H9 (cell line): ENCODE results near the gene RNU4-1. TPM values are rescaled to one million over a fixed set of nuclear protein-coding genes. Genes with fewer than 3 reads are reported as not detected.
"Not testable (repeated sequence)": the region's sequence is repeated elsewhere in the genome, so short reads cannot be mapped to it uniquely, and the experiment has no call there.

Source experiments
- DNase-seq: peaks from one replicate; pipeline ENCODE4 v3.0.0-alpha.2; 2017
- H2AFZ ChIP-seq: one replicate; pipeline ENCODE4 v1.6.1; 2013; ENCODE audit warnings: mild to moderate bottlenecking, low read length, control low read depth, moderate library complexity
- H2AK5ac ChIP-seq: 2 replicates; pipeline ENCODE4 v1.6.1; 2013; ENCODE audit warnings: low read length, control low read depth, mixed read lengths; ENCODE audit not compliant: insufficient read length
- H2BK120ac ChIP-seq: one replicate; pipeline ENCODE4 v1.6.1; 2013; ENCODE audit warnings: low read depth, mild to moderate bottlenecking, low read length, control low read depth, inconsistent platforms; ENCODE audit not compliant: poor library complexity, severe bottlenecking
- H2BK12ac ChIP-seq: 2 replicates; pipeline ENCODE4 v1.6.1; 2013; ENCODE audit warnings: low read length, control low read depth, mixed read lengths, low read depth; ENCODE audit not compliant: insufficient read length
- H2BK15ac ChIP-seq: 2 replicates; pipeline ENCODE4 v1.6.1; 2013; ENCODE audit warnings: low read depth, low read length, control low read depth
- H2BK20ac ChIP-seq: one replicate; pipeline ENCODE4 v1.6.1; 2013; ENCODE audit warnings: low read depth, mild to moderate bottlenecking, low read length, control low read depth, inconsistent platforms; ENCODE audit not compliant: poor library complexity, severe bottlenecking
- H2BK5ac ChIP-seq: 2 replicates; pipeline ENCODE4 v1.6.1; 2013; ENCODE audit warnings: low read length, control low read depth, mixed read lengths; ENCODE audit not compliant: insufficient read length
- H3K14ac ChIP-seq: 2 replicates; pipeline ENCODE4 v1.6.1; 2013; ENCODE audit warnings: low read length, control low read depth; ENCODE audit not compliant: insufficient read depth
- H3K18ac ChIP-seq: 2 replicates; pipeline ENCODE4 v1.6.1; 2013; ENCODE audit warnings: low read depth, mild to moderate bottlenecking, mixed read lengths, low read length, control low read depth; ENCODE audit not compliant: insufficient read length
- H3K23ac ChIP-seq: 2 replicates; pipeline ENCODE4 v1.6.1; 2013; ENCODE audit warnings: low read length, control low read depth, mixed read lengths, low read depth; ENCODE audit not compliant: insufficient read length
- H3K23me2 ChIP-seq: 2 replicates; pipeline ENCODE4 v1.6.1; 2013; ENCODE audit warnings: low read depth, mild to moderate bottlenecking, mixed read lengths, low read length, control low read depth; ENCODE audit not compliant: insufficient read length, poor library complexity, severe bottlenecking
- H3K27ac ChIP-seq: 2 replicates; pipeline ENCODE4 v1.5.1; 2013; ENCODE audit warnings: low read length, control low read depth, mixed read lengths, low read depth; ENCODE audit not compliant: insufficient read length
- H3K27me3 ChIP-seq: 2 replicates; pipeline ENCODE4 v1.6.1; 2013; ENCODE audit warnings: low read length, control low read depth, inconsistent platforms; ENCODE audit not compliant: insufficient read depth
- H3K4ac ChIP-seq: 2 replicates; pipeline ENCODE4 v1.6.1; 2013; ENCODE audit warnings: low read depth, mild to moderate bottlenecking, control low read depth, inconsistent platforms, low read length, moderate library complexity
- H3K4me1 ChIP-seq: 2 replicates; pipeline ENCODE4 v1.6.1; 2013; ENCODE audit warnings: low read length, control low read depth, inconsistent platforms; ENCODE audit not compliant: insufficient read depth
- H3K4me2 ChIP-seq: 2 replicates; pipeline ENCODE4 v1.6.1; 2013; ENCODE audit warnings: low read length, control low read depth, mixed read lengths; ENCODE audit not compliant: insufficient read length, insufficient read depth
- H3K56ac ChIP-seq: 2 replicates; pipeline ENCODE4 v1.6.1; 2013; ENCODE audit warnings: low read depth, mild to moderate bottlenecking, mixed read lengths, low read length, control low read depth; ENCODE audit not compliant: insufficient read length
- H3K79me1 ChIP-seq: 2 replicates; pipeline ENCODE4 v1.6.1; 2013; ENCODE audit warnings: low read depth, mild to moderate bottlenecking, moderate library complexity, low read length, control low read depth, inconsistent platforms; ENCODE audit not compliant: insufficient read depth, poor library complexity, severe bottlenecking
- H3K79me2 ChIP-seq: 2 replicates; pipeline ENCODE4 v1.6.1; 2013; ENCODE audit warnings: low read length, control low read depth, inconsistent platforms; ENCODE audit not compliant: insufficient read depth
- H3K9ac ChIP-seq: 2 replicates; pipeline ENCODE4 v1.6.1; 2013; ENCODE audit warnings: low read length, control low read depth, mixed read lengths; ENCODE audit not compliant: insufficient read length; ENCODE audit errors: extremely low read depth
- H3K9me3 ChIP-seq: one replicate; pipeline ENCODE4 v1.6.1; 2013; ENCODE audit warnings: low read depth, low read length, inconsistent platforms; ENCODE audit not compliant: control insufficient read depth
- H3T11ph ChIP-seq: one replicate; pipeline ENCODE4 v1.6.1; 2013; ENCODE audit warnings: mild to moderate bottlenecking, low read length, control low read depth, inconsistent platforms
- H4K20me1 ChIP-seq: one replicate; pipeline ENCODE4 v1.6.1; 2013; ENCODE audit not compliant: control insufficient read depth, insufficient read length, insufficient read depth
- H4K5ac ChIP-seq: 2 replicates; pipeline ENCODE4 v1.6.1; 2013; ENCODE audit warnings: low read depth, mild to moderate bottlenecking, mixed read lengths, low read length, control low read depth; ENCODE audit not compliant: insufficient read length
- H4K8ac ChIP-seq: replicated peaks from 2 replicates; pipeline ENCODE4 v1.6.1; 2013; ENCODE audit warnings: low read length, control low read depth, mixed read lengths, low read depth; ENCODE audit not compliant: insufficient read length
- H4K91ac ChIP-seq: 2 replicates; pipeline ENCODE4 v1.6.1; 2013; ENCODE audit warnings: low read depth, mild to moderate bottlenecking, moderate library complexity, mixed read lengths, low read length, control low read depth; ENCODE audit not compliant: insufficient read length
- H3K27ac Mint-ChIP-seq, 3 experiments: 2 replicates in 2 of 3; 3 replicates in 1 of 3; pipeline ENCODE4 v1.8.0; 2020 to 2021; ENCODE audit warnings: mixed read lengths in 3 of 3, mild to moderate bottlenecking in 1 of 3, moderate library complexity in 1 of 3
- H3K27me3 Mint-ChIP-seq: 2 replicates; pipeline ENCODE4 v1.8.0; 2021; ENCODE audit warnings: low read depth, mild to moderate bottlenecking, moderate library complexity, mixed read lengths
- H3K36me3 Mint-ChIP-seq, 3 experiments: 2 replicates in 2 of 3; 3 replicates in 1 of 3; pipeline ENCODE4 v1.8.0; 2020 to 2021; ENCODE audit warnings: low read depth in 3 of 3, mixed read lengths in 3 of 3; ENCODE audit not compliant: insufficient read depth in 1 of 3
- H3K4me1 Mint-ChIP-seq, 2 experiments: 2 replicates each; pipeline ENCODE4 v1.8.0; 2020; ENCODE audit warnings: mixed read lengths in 2 of 2
- H3K4me3 Mint-ChIP-seq, 2 experiments: 2 replicates in 1 of 2; 3 replicates in 1 of 2; pipeline ENCODE4 v1.8.0; 2020 to 2021; ENCODE audit warnings: mild to moderate bottlenecking in 2 of 2, mixed read lengths in 2 of 2, moderate library complexity in 1 of 2
- H3K9me3 Mint-ChIP-seq, 2 experiments: 2 replicates in 1 of 2; 3 replicates in 1 of 2; pipeline ENCODE4 v1.8.0; 2020; ENCODE audit warnings: mild to moderate bottlenecking in 2 of 2, mixed read lengths in 2 of 2, moderate library complexity in 1 of 2
- WGBS: extraction: QIAGEN DNeasy Blood & Tissue Kit; methylation state at CpG from one replicate; pipeline ENCODE4 v1.1.7; 2013; ENCODE audit warnings: missing lambda C conversion rate, low lambda C conversion rate, mixed read lengths; ENCODE audit not compliant: insufficient read length; ENCODE audit errors: extremely low coverage; 5-methylcytosine and 5-hydroxymethylcytosine counted together
- total RNA-seq: library from RNA; stranded (reverse); gene quantifications from 2 replicates; pipeline ENCODE4 v1.2.1, GENCODE V29; 2021
- TF ChIP-seq, protein P1 (sequence below): fragments of 200-600 bp; sonication (generic); conservative IDR thresholded peaks from 3 replicates; pipeline ENCODE4 v1.8.0; 2021; ENCODE audit warnings: antibody characterized with exemption, mild to moderate bottlenecking

Gene RNU4-1
- total RNA-seq, 1 experiment from 2014 or later: 3,262 TPM

DNA sequence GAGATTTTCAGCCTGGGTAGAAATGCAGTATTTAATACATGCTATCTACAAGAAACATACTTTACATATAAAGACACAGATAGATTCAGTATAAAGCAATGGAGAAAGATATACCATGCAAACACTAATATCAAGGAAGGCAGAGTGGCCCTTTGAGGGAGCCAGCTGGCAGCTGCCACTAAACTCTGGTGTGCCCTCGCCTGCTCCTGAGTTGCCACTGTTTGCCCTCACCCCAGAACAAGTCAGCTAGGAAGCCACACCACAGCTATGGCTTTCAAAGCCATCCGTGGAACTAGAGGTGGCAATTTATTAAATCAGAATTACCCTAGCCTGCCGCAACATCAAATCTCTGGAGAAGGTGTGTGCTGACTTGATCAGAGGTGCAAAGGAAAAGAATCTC is 45.9 kb downstream of the RNU4-1 start:
- Mint-ChIP-seq H3K9me3 (no peaks in the 10 kb centered on the region), H3K27me3 (no peaks in the 10 kb centered on the region), H3K4me1 (peaks cover 32 to 41% of the 10 kb centered on the region in 2 experiments), H3K27ac (peak overlapping the region; percentile 15 to 18 (median 16); a peak in 3 of 7 replicates), H3K36me3 (peaks cover 0 to 5% (median 0%) of the 10 kb centered on the region in 3 experiments; a peak in 3 of 7 replicates), H3K4me3 (no peak overlapping the region)
- no peaks in the 10 kb centered on the region for H3K23me2 ChIP-seq
- no peaks in the 10 kb centered on the region; the same call in 1 of the 2 replicates for H3K27me3 ChIP-seq
- no peak overlapping the region for H3K56ac ChIP-seq
- no peak overlapping the region for H2AFZ ChIP-seq
- H3K27ac ChIP-seq: no peak overlapping the region
- no peak overlapping the region for H2BK12ac ChIP-seq
- H2BK5ac ChIP-seq: no peak overlapping the region
- no peak overlapping the region for H2BK15ac ChIP-seq
- H4K5ac ChIP-seq: no peak overlapping the region
- TF ChIP-seq, protein P1, sequence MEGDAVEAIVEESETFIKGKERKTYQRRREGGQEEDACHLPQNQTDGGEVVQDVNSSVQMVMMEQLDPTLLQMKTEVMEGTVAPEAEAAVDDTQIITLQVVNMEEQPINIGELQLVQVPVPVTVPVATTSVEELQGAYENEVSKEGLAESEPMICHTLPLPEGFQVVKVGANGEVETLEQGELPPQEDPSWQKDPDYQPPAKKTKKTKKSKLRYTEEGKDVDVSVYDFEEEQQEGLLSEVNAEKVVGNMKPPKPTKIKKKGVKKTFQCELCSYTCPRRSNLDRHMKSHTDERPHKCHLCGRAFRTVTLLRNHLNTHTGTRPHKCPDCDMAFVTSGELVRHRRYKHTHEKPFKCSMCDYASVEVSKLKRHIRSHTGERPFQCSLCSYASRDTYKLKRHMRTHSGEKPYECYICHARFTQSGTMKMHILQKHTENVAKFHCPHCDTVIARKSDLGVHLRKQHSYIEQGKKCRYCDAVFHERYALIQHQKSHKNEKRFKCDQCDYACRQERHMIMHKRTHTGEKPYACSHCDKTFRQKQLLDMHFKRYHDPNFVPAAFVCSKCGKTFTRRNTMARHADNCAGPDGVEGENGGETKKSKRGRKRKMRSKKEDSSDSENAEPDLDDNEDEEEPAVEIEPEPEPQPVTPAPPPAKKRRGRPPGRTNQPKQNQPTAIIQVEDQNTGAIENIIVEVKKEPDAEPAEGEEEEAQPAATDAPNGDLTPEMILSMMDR: no peak
- H3K4me1 ChIP-seq: peaks cover 4% of the 10 kb centered on the region; the same call in 1 of the 2 replicates
- no peak overlapping the region for H2BK120ac ChIP-seq
- H3K9ac ChIP-seq: no peak overlapping the region
- H3K4me2 ChIP-seq: no peak overlapping the region
- peaks cover 3% of the 10 kb centered on the region for H3K79me1 ChIP-seq
- H3K18ac ChIP-seq: no peak overlapping the region
- no CpG with 5 or more reads among the region's 3 CpGs for WGBS
- no peak for DNase-seq
- H3K9me3 ChIP-seq: no peaks in the 10 kb centered on the region
- no peak overlapping the region for H4K8ac ChIP-seq
- H3K23ac ChIP-seq: no peak overlapping the region
- H4K91ac ChIP-seq: no peak overlapping the region
- peaks cover 40% of the 10 kb centered on the region; the same call in 1 of the 2 replicates for H3K79me2 ChIP-seq
- no peak overlapping the region for H2AK5ac ChIP-seq
- H3K14ac ChIP-seq: no peak overlapping the region
- H2BK20ac ChIP-seq: no peak overlapping the region
- H4K20me1 ChIP-seq: no peaks in the 10 kb centered on the region
- H3T11ph ChIP-seq: no peak overlapping the region
- H3K4ac ChIP-seq: no peak overlapping the region

DNA sequence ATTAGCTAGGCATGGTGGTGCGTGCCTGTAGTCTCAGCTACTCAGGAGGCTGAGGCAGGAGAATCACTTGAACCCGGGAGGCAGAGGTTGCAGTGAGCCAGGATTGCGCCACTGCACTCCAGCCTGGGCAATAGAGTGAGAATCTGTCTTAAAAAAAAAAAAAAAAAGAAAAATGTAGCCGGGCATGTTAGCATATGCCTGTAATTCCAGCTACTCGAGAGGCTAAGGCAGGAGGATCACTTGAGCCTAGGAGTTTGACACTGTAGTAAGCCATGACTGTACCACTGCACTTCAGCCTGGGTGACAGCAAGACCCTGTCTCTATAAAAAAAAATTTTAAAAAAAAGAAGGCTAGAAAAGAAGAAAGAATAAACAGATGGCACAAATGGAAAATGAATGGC is 46.3 kb downstream of the RNU4-1 start:
- H3K9me3 Mint-ChIP-seq, H4K8ac ChIP-seq, H2BK120ac ChIP-seq, H2BK15ac ChIP-seq, H3K4me3 Mint-ChIP-seq, H3K4me2 ChIP-seq, H3K79me1 ChIP-seq, H3K27ac Mint-ChIP-seq, H3K14ac ChIP-seq, H3K23ac ChIP-seq, DNase-seq, H3K4me1 ChIP-seq, H4K5ac ChIP-seq, H3K9me3 ChIP-seq, H3K27ac ChIP-seq, H4K91ac ChIP-seq, H3K9ac ChIP-seq, H4K20me1 ChIP-seq, H2AFZ ChIP-seq, H3K4ac ChIP-seq, H2BK5ac ChIP-seq, H2AK5ac ChIP-seq, H2BK20ac ChIP-seq, H3K27me3 Mint-ChIP-seq, H3K27me3 ChIP-seq, H3T11ph ChIP-seq, H3K56ac ChIP-seq, H3K36me3 Mint-ChIP-seq, H3K23me2 ChIP-seq, H3K18ac ChIP-seq, H2BK12ac ChIP-seq: not testable (repeated sequence)
- WGBS: no CpG with 5 or more reads among the region's 5 CpGs
- peaks cover 30 to 38% of the 10 kb centered on the region in 2 experiments for H3K4me1 Mint-ChIP-seq
- H3K79me2 ChIP-seq: peaks cover 39% of the 10 kb centered on the region; the same call in 1 of the 2 replicates
